ENCODE results near the gene SELENOO. TPM values are rescaled to one million over a fixed set of nuclear protein-coding genes. Genes with fewer than 3 reads are reported as not detected.
A peak's percentile ranks its signal among the peaks of the same experiment; 100 is the strongest.

Gene SELENOO
- total RNA-seq, 1 experiment from 2014 or later: 29.6 TPM

DNA sequence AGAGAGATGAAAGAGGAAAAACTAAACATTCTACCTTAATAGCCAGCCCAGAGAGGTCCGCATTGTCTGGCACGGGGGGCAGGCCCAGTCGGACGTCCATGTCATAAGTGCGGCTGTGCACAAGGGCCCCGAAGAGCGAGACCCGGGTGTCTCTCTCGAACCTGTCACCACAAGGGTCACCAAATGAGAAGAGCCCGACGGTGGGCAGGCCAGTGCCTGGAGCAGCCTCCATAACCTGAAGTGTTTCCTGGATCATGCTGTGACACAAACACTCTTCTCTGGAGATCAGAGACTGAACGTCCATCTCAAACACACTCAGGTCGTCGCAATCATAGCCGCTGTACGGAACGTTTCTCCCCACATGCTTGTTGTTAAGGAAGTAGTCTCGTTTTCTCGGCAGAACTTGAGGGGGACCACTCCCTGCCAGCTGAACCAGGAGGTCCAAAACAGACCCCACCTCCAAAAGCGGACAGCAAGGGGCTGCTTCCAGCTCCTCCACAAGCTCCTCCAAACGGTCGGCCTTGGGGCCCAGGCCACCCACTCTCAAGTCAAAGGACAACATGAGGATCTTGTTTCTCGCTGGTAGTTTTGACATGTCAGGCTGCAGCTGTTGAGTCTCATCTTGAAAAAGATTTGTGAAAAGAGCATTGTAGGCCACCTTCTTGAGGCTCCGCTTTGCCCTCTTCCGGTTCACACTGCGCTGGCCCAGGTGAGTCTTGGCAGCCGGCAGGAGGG is 43.0 kb downstream of the SELENOO start:
- H2AFZ ChIP-seq (ENCODE audit: low read depth, low read length, poor library complexity, severe bottlenecking): no peak overlapping the region
- H4K20me1 ChIP-seq (ENCODE audit: insufficient read depth): no peaks in the 10 kb centered on the region
- ATAC-seq (no peak), DNase-seq (ENCODE audit: low read depth, low spot score) (no peak)
- peak overlapping the region; percentile 93 to 95 for H3K4me3 ChIP-seq (replicated peaks in 1 of 2; ENCODE audit: low read depth in 1 of 2, low read length in 2 of 2)
- peak overlapping the region; percentile 81 for H3K27ac ChIP-seq (ENCODE audit: low read depth, low read length)
- H3K79me2 ChIP-seq (ENCODE audit: insufficient read depth, low read length): peaks cover 86% of the 10 kb centered on the region
- peak overlapping the region; percentile 92 for H3K4me2 ChIP-seq (ENCODE audit: low read length)
- no peaks in the 10 kb centered on the region for H3K9me2 ChIP-seq (ENCODE audit: insufficient read depth)
- intact Hi-C loops (cut with micrococcal nuclease): no loop called here
- H3K4me1 ChIP-seq (ENCODE audit: control insufficient read depth in 1 of 2, insufficient read depth in 2 of 2, low read length in 2 of 2): peaks cover 23 to 55% of the 10 kb centered on the region in 2 experiments
- ChIA-PET POLR2A (interaction anchor here (0.7 kb wide), 1 partner anchor 89 kb away, joined by 3 read pairs; no protein-coding TSS in a partner anchor), RAD21 (ENCODE audit: low non-redundant PET in 1 of 2, low total read pairs in 2 of 2, uncharacterized antibody in 2 of 2, unreplicated experiment in 2 of 2) (no interaction called here), CTCF (interaction anchor here (0.8 kb wide), 1 partner anchor 10 kb away, joined by 3 read pairs; no protein-coding TSS in a partner anchor)
- TF ChIP-seq SRF (IDR thresholded peaks at IDR 0.05; ENCODE audit: low read depth) (no peak), RAD21 (IDR thresholded peaks at IDR 0.05; ENCODE audit: low read depth) (no peak), SIN3A (IDR thresholded peaks at IDR 0.05; ENCODE audit: low read depth) (no peak), EGR1 (IDR thresholded peaks at IDR 0.05; ENCODE audit: low read depth) (no peak), CEBPB (IDR thresholded peaks at IDR 0.05; ENCODE audit: low read depth) (no peak), SP1 (IDR thresholded peaks at IDR 0.05; ENCODE audit: low read depth) (no peak), TCF7L2 (IDR thresholded peaks at IDR 0.05; ENCODE audit: borderline replicate concordance, extremely low read depth, insufficient read depth, insufficient read length) (no peak), EZH2phosphoT487 (IDR thresholded peaks at IDR 0.05; ENCODE audit: borderline replicate concordance) (no peak), ZFX (IDR thresholded peaks at IDR 0.05) (no peak), ZNF274 (IDR thresholded peaks at IDR 0.05; ENCODE audit: low read depth, low read length) (no peak), ELF1 (IDR thresholded peaks at IDR 0.05; ENCODE audit: borderline replicate concordance, low read depth) (no peak), FOSL1 (IDR thresholded peaks at IDR 0.05; ENCODE audit: low read depth) (no peak), EZH2 (IDR thresholded peaks at IDR 0.05) (no peak), POLR2AphosphoS5 (IDR thresholded peaks at IDR 0.05; ENCODE audit: low read depth, low read length) (no peak), JUND (IDR thresholded peaks at IDR 0.05) (no peak), POLR2A (IDR thresholded peaks at IDR 0.05; ENCODE audit: borderline replicate concordance, extremely low read depth, insufficient read depth, insufficient read length) (no peak)
- TF ChIP-seq, protein P1, sequence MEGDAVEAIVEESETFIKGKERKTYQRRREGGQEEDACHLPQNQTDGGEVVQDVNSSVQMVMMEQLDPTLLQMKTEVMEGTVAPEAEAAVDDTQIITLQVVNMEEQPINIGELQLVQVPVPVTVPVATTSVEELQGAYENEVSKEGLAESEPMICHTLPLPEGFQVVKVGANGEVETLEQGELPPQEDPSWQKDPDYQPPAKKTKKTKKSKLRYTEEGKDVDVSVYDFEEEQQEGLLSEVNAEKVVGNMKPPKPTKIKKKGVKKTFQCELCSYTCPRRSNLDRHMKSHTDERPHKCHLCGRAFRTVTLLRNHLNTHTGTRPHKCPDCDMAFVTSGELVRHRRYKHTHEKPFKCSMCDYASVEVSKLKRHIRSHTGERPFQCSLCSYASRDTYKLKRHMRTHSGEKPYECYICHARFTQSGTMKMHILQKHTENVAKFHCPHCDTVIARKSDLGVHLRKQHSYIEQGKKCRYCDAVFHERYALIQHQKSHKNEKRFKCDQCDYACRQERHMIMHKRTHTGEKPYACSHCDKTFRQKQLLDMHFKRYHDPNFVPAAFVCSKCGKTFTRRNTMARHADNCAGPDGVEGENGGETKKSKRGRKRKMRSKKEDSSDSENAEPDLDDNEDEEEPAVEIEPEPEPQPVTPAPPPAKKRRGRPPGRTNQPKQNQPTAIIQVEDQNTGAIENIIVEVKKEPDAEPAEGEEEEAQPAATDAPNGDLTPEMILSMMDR (IDR thresholded peaks at IDR 0.05 in 2 of 3, conservative IDR thresholded peaks at IDR 0.05 in 1 of 3; ENCODE audit: borderline replicate concordance in 1 of 3, insufficient read depth in 1 of 3, low read depth in 2 of 3, low read length in 2 of 3): no peak
- TF ChIP-seq, protein P2, sequence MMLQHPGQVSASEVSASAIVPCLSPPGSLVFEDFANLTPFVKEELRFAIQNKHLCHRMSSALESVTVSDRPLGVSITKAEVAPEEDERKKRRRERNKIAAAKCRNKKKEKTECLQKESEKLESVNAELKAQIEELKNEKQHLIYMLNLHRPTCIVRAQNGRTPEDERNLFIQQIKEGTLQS (IDR thresholded peaks at IDR 0.05): no peak
- TF ChIP-seq, protein P3, sequence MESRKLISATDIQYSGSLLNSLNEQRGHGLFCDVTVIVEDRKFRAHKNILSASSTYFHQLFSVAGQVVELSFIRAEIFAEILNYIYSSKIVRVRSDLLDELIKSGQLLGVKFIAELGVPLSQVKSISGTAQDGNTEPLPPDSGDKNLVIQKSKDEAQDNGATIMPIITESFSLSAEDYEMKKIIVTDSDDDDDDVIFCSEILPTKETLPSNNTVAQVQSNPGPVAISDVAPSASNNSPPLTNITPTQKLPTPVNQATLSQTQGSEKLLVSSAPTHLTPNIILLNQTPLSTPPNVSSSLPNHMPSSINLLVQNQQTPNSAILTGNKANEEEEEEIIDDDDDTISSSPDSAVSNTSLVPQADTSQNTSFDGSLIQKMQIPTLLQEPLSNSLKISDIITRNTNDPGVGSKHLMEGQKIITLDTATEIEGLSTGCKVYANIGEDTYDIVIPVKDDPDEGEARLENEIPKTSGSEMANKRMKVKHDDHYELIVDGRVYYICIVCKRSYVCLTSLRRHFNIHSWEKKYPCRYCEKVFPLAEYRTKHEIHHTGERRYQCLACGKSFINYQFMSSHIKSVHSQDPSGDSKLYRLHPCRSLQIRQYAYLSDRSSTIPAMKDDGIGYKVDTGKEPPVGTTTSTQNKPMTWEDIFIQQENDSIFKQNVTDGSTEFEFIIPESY (IDR thresholded peaks at IDR 0.05; ENCODE audit: extremely low read depth, insufficient replicate concordance, low read length): no peak
- H3K9me3 ChIP-seq (ENCODE audit: control insufficient read depth in 1 of 2, insufficient read depth in 1 of 2, low read depth in 1 of 2, low read length in 2 of 2): no peaks in the 10 kb centered on the region
- peak overlapping the region; percentile 92 for H3K9ac ChIP-seq (ENCODE audit: low read length)
- no TSS peak for BruUV-seq (replicated peaks)
- H3K36me3 ChIP-seq (ENCODE audit: control insufficient read depth in 1 of 2, insufficient read depth in 2 of 2, low read length in 2 of 2): peaks cover 7 to 29% of the 10 kb centered on the region in 2 experiments; a peak in 2 of 4 replicates
- no peaks in the 10 kb centered on the region for H3K27me3 ChIP-seq (ENCODE audit: insufficient read depth, low read length)

Data from HCT116 (cell line).